Activated CD4-positive, alpha-beta T cell treated with anti-CD3 and anti-CD28 coated beads, Interleukin-2, amount 50 U/mL, for 48 hours (primary cell): Measurements from ENCODE around the gene DBR1.

ENCODE experiments used
- DNase-seq, 2 experiments: peaks; one replicate each; pipeline ENCODE4 v3.0.0-alpha.2; 2020

The DBR1 gene

GRCh38 chr3:138174421-138175131, at the start of gene DBR1:
TSS of gene DBR1 (minus strand) at chr3:138174921. CDS start at chr3:138174795, 126 bp downstream.
- peak; percentile 70 to 78 for DNase-seq

- no peak for DNase-seq
These were observed 48.2 kb upstream of the DBR1 start for GRCh38 chr3:138222942-138223287.

DNA sequence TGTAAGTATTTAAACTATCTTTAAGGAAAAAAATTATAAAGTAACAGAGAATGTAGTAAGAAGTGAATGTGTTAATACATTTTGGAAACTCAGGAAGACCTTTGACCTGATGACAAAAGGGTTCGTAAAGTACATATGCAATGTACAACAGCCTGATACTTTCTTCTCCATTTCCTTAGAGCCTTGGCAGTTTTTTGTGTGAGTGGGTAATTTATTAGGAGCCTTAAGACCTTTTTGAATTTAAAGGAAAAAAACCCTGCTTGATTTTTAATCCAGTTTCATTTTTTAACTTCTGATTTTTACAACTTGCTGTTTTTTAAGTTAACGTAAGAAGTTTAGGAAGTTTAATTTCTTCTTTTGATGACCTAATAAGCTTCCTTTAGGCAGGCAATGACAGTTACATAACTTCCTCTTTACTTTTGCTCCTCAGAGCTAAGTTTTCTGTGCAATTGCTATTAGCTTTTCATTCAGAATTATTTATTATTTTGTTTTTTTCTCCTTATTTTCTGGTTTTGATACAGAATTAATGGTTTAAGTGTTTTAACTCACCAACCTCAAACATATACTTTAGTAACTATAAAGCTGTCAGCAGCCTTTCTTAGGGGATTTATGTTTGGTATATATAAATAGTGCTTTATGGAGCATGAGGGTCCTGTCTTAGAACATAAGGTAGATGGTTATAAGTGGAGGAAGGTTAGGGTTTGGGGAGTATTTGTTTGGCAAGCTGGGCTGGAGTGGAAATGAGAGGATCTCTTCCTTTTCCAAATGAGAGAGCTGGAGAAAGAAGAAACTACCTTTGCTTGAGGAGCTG, 47.6 kb upstream of the DBR1 start:
- no peak for DNase-seq

- DNase-seq: no peak
These were observed 46.1 kb upstream of the DBR1 start for GRCh38 chr3:138220788-138221187.

DNA sequence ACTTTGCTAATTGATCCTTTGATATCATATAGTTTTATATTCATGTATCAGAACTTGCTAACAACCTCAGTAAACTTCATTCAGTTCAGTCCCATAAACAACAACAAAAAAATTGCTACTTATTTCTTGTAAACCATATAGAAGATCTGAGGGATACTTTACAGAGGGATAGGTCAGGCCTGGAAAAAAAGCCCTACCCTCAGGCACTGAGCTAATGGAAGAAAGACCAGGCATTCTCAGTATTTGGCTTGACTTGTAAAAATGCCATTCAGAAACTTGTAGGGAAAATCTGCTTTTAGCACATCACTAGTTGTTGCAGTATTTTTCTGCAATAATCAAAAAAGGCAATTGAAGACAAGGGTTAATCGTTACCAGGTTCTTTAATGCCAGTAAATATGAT, 45.5 kb upstream of the DBR1 start:
- no peak for DNase-seq

- no peak for DNase-seq
These were observed 44.5 kb upstream of the DBR1 start for GRCh38 chr3:138219255-138219654.

GRCh38 chr3:138213398-138214085, 38.8 kb upstream of the DBR1 start:
- DNase-seq: no peak

DNA sequence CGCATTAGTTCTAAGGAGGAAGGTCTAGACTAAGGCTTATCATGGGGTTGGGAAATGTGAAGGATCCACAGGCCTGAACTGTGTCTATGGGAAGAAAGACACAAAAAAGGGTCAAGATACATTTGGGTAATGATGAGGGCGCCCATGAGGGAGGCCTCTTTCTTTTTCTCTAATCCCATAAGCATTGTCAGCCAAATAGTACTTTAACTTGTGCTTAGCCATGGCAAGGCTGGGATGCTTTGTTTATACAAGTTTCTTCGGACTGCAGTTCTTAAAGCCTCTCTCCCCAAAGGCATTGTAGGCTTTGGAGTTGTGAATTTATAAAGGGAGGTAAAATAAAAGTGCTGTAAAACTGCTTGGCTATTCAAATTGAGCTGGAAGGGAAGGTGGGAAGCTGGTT, 35.8 kb upstream of the DBR1 start:
- DNase-seq: no peak

- DNase-seq: no peak
These were observed 31.5 kb upstream of the DBR1 start for GRCh38 chr3:138206196-138206595.

DNA sequence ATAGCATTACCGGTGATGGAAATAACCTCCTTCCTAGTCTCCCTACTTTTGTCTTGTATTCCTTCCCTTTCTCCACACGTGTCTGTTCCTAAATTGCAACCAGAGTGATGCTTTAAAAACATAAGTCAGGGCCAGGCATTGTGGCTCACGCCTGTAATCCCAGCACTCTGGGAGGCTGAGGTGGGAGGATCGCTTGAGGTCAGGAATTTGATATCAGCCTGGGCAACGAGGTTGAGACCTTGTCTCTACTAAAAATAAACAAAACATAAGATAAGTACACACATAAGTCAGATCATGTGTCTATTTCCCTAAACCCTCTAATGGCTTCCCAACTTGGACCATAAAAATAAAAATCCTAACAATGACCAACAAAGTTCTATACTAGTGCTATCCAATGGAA, 30.8 kb upstream of the DBR1 start:
- DNase-seq: no peak

DNA sequence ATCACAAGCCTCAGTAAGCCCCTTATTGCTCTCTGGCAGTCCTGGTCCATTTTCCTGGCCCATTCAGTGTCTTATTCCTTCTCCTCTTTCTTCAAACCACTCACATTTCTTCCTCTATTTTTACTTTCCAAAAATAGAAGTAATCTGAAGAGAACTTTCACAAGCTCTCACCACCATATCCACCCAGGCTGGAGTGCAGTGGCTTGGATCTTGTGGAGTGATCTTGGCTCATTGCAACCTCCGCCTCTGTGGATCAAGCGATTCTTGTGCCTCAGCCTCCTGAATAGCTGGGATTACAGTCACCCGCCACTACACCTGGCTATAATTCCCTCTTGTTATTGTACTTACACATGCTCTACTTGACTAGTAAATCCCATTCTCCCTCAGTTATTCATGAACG, 29.2 kb upstream of the DBR1 start:
- no peak for DNase-seq

- no peak for DNase-seq
These were observed 28.4 kb upstream of the DBR1 start for GRCh38 chr3:138202945-138203701.

DNA sequence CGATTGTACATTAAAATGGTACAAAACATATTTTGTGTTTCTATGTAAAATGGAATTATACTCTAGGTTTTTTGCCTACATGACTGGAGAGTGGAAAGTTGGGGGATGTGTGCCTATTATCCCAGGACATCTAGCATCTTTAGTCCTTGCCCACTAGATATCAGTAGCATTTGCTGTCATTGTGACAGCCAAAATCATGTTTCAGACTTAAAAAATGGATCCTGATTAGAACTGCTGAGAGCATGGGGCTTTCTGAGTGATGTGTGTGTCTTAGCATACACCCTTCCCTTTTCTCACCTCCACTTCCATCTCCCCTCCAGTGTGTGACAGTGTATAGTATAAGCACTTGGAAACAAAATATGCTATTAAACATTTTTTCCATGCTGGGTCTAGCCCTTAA, 25.7 kb upstream of the DBR1 start:
- DNase-seq: no peak

DNA sequence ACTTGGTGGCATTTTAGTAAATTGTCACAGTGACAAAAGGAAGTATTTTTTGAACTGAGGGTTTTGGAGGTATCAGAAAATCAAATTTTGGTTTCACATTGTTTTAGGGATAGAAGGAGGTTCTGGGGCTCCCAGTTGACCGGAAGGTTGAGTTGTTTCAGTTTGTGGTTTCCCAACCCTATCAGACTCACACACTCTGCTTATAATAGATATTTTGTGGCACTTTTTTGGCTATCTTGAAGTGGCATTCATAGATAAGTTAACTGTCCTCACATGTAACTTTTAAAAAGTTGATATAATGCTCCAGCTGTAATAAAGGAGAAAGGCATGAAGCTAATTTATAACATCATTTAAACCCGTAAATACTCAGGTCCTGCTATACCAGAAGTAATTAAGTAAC, 25.1 kb upstream of the DBR1 start:
- DNase-seq: no peak

DNA sequence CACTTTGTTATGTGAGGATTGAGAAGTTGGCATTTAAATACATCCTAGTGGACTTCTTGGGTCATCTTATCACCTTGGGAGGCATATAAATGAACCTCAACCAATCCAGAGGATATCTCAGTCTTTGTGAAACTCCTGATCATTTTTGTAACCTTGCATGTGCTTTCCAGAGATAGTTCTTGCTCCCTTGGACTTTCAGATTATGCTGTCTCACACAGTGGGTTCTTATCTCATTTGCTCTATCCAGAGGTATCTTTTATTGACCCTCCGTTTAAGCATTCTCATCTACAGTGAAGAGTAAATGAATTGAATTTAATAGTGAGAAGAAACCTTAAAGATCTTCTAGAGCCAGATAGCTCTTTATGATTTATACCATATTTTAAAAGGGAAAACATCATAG, 22.8 kb upstream of the DBR1 start:
- DNase-seq: no peak

GRCh38 chr3:138197058-138197457, 22.3 kb upstream of the DBR1 start:
- no peak for DNase-seq

DNA sequence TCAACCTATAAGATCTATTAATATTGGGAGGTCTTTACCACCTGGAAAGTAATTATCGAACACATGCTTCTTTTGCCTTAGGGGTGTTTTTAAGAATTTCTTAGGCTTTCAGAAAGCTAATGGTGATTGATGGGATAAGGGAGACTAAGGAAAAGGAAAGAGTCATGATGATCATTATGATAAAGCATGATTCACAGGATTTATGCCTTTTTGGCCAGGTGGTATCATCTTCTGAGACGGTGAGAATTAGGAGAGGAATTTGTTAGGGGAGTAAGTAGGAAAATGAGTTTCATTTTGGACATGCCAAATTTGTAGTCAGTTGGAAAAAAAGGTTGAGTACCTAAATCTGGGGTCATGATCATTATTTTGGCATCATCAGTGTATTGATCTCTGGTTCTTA, 21.3 kb upstream of the DBR1 start:
- no peak for DNase-seq

- no peak for DNase-seq
These were observed 20.8 kb upstream of the DBR1 start for GRCh38 chr3:138195481-138195880.

GRCh38 chr3:138188013-138188730, 13.5 kb upstream of the DBR1 start:
- peak in 1 of 2 experiments; percentile 30 for DNase-seq

DNA sequence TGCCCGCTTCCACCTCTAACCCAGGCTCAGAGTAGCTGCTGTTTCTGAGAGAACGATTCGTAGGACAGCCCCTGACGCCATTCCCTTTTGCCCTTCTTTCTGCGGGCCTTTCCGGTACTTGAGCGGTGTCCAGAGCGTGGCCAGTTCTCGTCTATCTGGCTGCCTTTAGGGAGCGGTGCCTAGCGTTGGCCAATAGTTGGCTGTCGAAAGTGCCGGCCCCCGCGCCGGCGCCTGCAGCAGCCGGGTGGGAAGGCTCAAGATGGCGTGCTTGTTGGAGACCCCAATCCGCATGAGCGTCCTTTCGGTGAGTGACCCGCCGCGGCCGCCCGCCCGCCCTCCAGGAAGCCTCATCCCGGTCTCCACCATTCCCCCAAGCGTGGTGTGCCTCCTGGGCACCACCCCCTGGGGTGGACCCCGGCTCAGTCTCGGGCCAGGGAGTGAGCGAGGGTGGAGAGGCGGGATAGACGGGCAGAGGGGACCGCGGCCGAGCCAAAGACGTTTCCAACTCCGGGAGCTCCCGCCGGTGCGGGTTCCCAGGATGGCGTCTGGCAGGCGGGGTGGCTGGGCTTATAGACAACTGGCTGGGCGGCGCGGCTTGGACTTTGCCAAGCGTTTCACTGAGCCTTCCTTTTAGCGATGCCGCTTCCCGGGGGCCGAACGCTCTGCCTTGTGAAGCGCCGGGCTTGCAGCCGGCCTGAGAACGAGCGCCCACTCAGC, 12.7 kb upstream of the DBR1 start, which contains the start of gene ARMC8:
ARMC8 (plus strand) TSS at position 6 of the 717 bp plus-strand sequence; CDS start at position 260, 254 bp downstream.
- DNase-seq: peak in 1 of 2 experiments; percentile 48

DNA sequence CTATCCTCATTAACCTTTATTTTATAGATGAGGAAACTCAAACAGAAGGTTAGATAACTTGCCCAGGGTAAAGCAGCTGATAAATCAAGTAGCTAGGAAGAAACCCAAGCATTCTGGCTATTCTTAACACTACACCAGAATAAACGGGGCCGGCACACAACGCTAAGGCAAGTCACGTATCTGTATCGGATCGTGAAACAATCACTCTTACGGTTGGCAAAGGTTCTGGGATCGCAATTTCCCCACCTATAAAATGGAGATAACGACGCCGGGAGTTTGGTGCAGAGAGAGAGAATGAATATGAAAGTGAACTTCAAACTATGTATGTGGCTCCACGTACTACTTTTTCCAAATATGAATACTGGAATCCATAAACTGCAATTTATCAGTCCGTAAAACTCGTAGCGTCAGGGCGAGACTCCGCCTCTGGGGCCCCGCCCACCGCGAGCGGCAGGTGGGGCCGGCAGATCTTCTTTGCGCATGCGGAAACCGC, 12.1 kb upstream of the DBR1 start:
- peak; percentile 88 to 92 for DNase-seq
